NK-92 treated with Interleukin-12 subunit alpha and Interleukin-12 subunit beta, amount 100 ng/mL, for 24 hours (cell line): ENCODE measurements around the gene SIK3.
"Not testable (repeated sequence)": the region's sequence is repeated elsewhere in the genome, so short reads cannot be mapped to it uniquely, and the experiment has no call there.

Experiments
- DNase-seq: peaks from one replicate; lab custom pipeline; 2025; lab: John Stamatoyannopoulos, UW

SIK3 gene

DNA sequence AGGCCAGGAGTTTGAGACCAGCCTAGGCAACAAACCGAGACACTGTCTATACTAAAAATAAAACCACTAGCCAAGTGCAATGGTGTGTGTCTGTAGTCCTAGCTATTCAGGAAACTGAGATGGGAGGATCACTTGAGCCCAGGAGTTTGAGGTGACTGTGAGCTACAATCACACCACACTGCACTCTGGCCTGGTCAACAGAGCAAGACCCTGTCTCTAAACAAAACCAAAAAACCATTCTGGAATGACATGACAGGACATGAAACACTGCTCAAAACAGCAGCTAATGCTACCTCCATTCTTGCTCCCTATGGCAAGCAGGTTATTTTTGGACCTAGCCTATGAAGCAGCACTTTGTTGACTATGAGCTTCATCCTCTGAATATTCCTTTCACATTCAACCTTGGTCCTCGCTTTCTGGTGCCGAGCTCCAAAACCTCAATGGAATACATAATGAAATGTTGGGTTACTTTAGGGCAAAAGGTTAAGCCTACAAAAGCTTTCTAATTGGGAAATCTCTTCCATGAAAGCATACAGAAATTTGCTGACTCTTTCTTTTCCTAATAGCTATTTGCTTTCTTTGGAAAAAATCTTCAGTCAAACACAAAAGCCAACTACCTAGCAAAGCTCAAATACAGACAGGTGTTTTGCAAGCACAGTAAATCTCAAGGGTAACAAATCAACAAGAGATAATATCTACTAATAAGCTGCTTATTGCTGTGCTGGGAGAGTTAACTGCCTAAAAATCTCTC is 21.1 kb downstream of the SIK3 start:
- DNase-seq = no peak

- no peak for DNase-seq
Measured at GRCh38 chr11:117075186-117075585, 23.0 kb downstream of the SIK3 start.

GRCh38 chr11:117074119-117074518 is 24.1 kb downstream of the SIK3 start:
- DNase-seq = no peak

GRCh38 chr11:117073539-117073938 is 24.7 kb downstream of the SIK3 start:
- DNase-seq = no peak

GRCh38 chr11:117072517-117073461 is 25.4 kb downstream of the SIK3 start:
- DNase-seq = peak; percentile 21

- no peak for DNase-seq
Measured at GRCh38 chr11:117071344-117071787, 26.9 kb downstream of the SIK3 start.

GRCh38 chr11:117070016-117070415 is 28.2 kb downstream of the SIK3 start:
- no peak for DNase-seq

GRCh38 chr11:117068303-117068860 is 29.8 kb downstream of the SIK3 start:
- DNase-seq = no peak

DNA sequence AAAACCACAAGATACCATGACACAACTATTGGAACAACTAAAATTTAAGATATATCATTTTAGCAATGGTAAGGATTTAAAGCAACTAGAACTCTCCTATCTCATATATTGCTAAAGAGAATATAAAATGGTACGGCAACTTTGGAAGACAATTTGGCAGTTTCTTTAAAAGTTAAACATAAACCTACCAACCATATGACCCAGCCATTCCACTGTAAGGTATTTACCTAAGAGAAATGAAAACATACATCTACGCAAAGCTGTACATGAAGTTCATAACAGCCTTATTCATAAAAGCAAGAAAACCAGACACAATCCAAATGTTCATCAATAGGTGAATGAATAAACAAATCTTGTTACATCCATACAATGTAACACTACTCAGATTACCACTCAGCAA is 31.3 kb downstream of the SIK3 start:
- no peak for DNase-seq

- DNase-seq = no peak
Measured at GRCh38 chr11:117064275-117064674, 34.0 kb downstream of the SIK3 start.

DNA sequence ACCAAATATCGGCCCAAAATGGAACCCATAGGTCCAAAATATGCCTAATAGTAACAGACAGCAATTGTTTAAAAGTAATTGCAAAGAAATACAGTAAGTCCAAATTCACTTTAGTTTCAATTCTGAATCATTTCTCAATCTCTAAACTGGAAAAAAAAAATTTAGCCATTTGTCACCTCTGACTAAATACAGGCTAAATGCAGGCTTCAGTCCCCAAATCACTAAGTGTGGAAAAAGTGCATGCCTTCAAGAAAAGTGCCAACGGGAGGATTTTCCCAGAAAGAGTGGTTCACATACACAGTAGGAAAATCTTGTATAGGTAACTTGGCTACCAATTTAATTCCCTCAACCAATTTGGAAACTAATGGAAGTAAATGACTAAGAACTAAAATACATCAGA is 35.7 kb downstream of the SIK3 start:
- DNase-seq = no peak

GRCh38 chr11:117061256-117061655 is 37.0 kb downstream of the SIK3 start:
- DNase-seq = no peak

DNA sequence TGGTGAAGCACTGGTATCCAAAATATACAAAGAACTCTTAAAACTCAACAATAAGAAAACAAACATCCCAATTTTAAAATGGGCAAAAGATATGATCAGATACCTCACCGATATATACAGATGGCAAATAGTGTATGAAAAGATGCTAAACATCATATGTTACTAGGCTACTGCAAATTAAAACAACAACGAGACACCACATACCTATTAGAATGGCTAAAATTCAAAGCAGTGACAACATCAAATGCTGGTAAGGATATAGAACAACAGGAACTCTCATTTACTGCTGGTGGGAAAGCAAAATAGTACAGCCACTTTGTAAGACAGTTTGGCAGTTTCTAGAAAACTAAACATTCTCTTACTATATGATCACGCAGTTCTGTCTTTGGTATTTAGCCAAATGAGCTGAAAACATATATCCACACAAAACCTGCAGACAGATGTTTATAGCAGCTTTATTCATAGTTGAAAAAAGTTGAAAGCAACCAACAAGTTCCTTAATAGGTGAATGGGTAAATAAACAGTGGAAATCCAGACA is 38.5 kb downstream of the SIK3 start:
- no peak for DNase-seq

DNA sequence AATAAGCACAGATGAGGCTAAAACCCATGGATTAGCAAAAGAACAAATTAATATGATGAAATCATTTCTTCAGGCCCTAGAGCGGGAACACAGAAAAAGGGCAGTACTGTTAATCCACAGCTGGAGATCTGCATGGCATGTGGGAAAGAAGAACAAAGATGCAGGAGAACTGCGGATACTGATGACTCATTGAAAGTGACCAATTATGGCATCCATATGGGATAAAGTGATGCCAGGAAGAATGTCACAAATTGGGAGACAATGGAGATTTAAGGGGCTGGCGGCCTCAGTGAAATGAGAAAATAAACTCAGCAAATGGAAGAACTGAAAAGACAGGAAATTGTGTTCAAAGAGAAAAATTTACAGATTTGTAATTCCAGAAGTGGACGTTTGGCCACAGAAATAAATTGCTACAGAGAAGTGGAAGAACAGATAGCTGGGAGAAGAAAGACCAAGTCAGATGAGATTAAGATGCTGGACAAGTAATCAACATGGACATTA is 39.4 kb downstream of the SIK3 start:
- DNase-seq = no peak

DNA sequence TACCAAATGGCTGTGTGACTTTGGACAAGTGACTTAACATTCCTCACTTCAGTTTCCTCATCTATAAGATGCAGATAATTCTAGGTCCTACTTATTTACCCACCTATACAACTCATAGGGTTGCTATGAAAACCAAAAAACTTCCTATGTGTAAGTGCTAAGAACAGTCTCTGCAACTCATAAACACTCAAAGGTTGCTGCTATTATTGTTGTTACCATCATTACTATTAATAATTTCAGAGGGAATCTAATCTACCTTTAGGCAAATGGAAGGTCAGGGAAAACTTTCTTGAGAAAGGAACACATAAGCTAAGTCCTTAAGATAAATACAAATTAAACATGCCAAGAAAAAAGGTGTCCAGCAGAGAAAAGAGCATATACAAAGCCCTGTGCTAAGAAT is 40.5 kb downstream of the SIK3 start:
- no peak for DNase-seq

- DNase-seq = no peak
Measured at GRCh38 chr11:117057317-117057716, 40.9 kb downstream of the SIK3 start.

- no peak for DNase-seq
Measured at GRCh38 chr11:117055469-117055868, 42.8 kb downstream of the SIK3 start.

DNA sequence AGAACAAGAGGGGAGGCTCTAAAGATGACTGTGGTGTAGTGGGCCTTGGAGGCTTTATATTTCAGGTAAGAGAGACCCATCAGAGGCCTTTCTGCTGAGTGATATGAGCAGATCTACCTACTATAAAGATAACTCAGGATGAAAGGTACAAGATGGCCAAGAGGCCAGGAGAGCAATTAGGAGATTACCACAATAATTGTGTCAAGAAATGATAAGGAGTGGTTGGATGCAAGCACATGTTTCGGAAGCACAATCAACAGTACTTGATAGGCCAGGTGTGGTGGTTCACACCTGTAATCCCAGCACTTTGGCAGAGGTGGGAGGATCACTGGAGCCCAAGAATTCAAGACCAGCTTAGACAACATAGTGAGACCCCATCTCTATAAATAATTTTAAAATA is 43.8 kb downstream of the SIK3 start:
- DNase-seq = no peak

DNA sequence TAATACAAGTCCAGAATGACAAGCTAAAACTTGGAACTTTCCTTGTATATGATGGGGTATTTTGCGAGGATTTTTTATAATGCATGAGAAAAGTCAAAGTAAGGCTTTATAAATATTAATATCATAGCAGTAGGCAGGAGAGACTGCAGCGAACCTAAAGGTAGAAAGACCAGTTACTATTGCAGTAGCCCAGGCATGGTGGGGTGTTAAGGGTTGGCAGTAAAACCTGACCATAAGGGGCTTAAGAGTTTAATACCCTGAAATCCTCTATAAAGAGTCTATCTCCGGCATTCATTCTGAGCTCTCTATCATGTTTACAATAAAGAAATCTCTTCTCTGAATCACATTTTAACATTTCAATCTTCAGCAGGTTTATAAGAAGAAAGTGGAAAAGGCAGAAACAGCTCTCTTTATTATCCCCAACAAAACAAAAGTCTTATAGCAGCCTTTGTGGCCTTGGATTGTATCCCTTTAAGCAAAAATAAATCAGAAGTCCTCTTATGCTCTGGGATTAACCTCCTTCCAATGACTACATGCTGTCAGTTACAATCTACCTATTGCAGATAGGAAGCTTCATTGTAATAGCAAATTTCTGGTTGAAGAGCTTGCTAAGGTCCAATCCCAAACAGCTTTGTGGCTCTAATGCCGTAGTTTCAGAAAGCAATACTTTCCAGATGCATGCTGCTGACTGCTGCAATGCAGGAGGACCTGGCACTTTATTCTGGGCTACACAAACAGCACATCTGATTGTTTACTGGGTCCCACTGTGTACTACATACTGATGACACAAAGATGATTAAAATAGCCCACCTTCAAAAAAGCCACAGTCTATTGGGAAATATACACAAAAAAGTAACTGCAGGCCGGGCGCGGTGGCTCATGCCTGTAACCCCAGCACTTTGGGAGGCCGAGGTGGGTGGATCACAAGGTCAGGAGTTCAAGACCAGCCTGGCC is 45.8 kb downstream of the SIK3 start:
- no peak for DNase-seq

DNA sequence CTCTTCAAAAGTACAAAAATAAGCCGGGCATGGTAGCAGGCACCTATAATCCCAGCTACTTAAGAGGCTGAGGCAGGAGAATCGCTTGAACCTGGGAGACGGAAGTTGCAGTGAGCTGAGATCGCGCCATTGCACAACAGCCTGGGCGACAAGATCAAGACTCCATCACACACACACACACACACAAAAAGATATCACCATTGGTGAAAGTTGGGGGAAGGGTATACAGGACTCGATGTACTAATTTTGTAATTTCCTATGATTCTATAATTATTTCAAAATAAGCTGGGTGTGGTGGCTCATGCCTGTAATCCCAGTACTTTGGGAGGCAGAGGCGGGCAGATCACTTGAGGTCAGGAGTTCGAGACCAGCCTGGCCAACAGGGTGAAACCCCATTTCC is 48.1 kb downstream of the SIK3 start:
- DNase-seq = not testable (repeated sequence)

- not testable (repeated sequence) for DNase-seq
Measured at GRCh38 chr11:117046627-117047026, 51.6 kb downstream of the SIK3 start.
